Vagina (tissue), 2 donors: ENCODE data around the gene SRP68.

Experiments used
- CTCF ChIP-seq, 3 experiments: fragments of 450-650 bp in 2 of 3; fragments of 200-600 bp in 1 of 3; sonication (generic) in 1 of 3; IDR thresholded peaks; one replicate each; pipeline ENCODE4 v1.5.1; 2017 to 2019; ENCODE audit warnings: antibody characterized with exemption in 3 of 3, mild to moderate bottlenecking in 2 of 3, moderate library complexity in 2 of 3
- POLR2AphosphoS5 ChIP-seq, 2 donors: sonication (generic); formaldehyde crosslinking; IDR thresholded peaks; one replicate each; pipeline ENCODE4 v1.9.0; 2017; ENCODE audit warnings: antibody characterized with exemption in 2 of 2, mild to moderate bottlenecking in 2 of 2, low read depth in 1 of 2; ENCODE audit not compliant: insufficient read depth in 1 of 2

GRCh38 chr17:76051561-76051960 is 20.8 kb downstream of the SRP68 start:
- TF ChIP-seq POLR2AphosphoS5 (IDR thresholded peaks at IDR 0.05; ENCODE audit: insufficient read depth in 1 of 2, low read depth in 1 of 2) (no peak), CTCF (IDR thresholded peaks at IDR 0.05) (no peak)
